Heart left ventricle (tissue), 16 donors: ENCODE results near the gene MINDY2. TPM values are rescaled to one million over a fixed set of nuclear protein-coding genes. Genes with fewer than 3 reads are reported as not detected.

Experiments used
- ATAC-seq, 4 donors: fragments of 200-7000 bp; cut with Tn5 transposase; one replicate each; pipeline ENCODE4 v1.9.1; 2020 to 2022; ENCODE audit warnings: moderate library complexity in 4 of 4, mild to moderate bottlenecking in 3 of 4, moderate number of reproducible peaks in 1 of 4
- DNase-seq, 5 donors: peaks; one replicate each; pipeline ENCODE4 v3.0.0-alpha.2; 2020
- H3K27ac ChIP-seq, 12 donors: fragments of 200-600 bp; sonication (generic) in 4 of 12; one replicate each; pipeline versions ENCODE4 v1.5.0 to v1.8.0; 2016 to 2022; ENCODE audit warnings: mild to moderate bottlenecking in 2 of 12
- H3K27me3 ChIP-seq, 9 donors: fragments of 200-600 bp; sonication (generic) in 2 of 9; one replicate each; pipeline versions ENCODE4 v1.5.1 to v1.8.0; 2016 to 2022; ENCODE audit warnings: mild to moderate bottlenecking in 3 of 9
- H3K36me3 ChIP-seq, 9 donors: fragments of 200-600 bp; sonication (generic) in 2 of 9; one replicate each; pipeline versions ENCODE4 v1.5.0 to v1.8.0; 2018 to 2022; ENCODE audit warnings: mild to moderate bottlenecking in 2 of 9
- H3K4me1 ChIP-seq, 12 donors: fragments of 200-600 bp; sonication (generic) in 4 of 12; one replicate each; pipeline versions ENCODE4 v1.5.0 to v1.8.0; 2016 to 2022; ENCODE audit warnings: mild to moderate bottlenecking in 3 of 12
- H3K4me3 ChIP-seq, 12 donors: fragments of 200-600 bp; sonication (generic) in 4 of 12; one replicate each; pipeline versions ENCODE4 v1.5.0 to v1.8.0; 2017 to 2022; ENCODE audit warnings: mild to moderate bottlenecking in 9 of 12, moderate library complexity in 4 of 12
- H3K9me3 ChIP-seq, 12 donors: fragments of 200-600 bp; sonication (generic) in 4 of 12; one replicate each; pipeline versions ENCODE4 v1.5.0 to v1.8.0; 2016 to 2022; ENCODE audit warnings: mild to moderate bottlenecking in 1 of 12
- POLR2A ChIP-seq, 2 donors: fragments of 450-650 bp; IDR thresholded peaks; one replicate each; pipeline ENCODE4 v1.6.1; 2017; ENCODE audit warnings: antibody characterized with exemption in 2 of 2, mild to moderate bottlenecking in 2 of 2, moderate library complexity in 2 of 2
- WGBS, 4 donors: extraction: QIAGEN DNeasy Blood & Tissue Kit in 2 of 4; methylation state at CpG; one replicate each; pipeline versions ENCODE4 v1.1.5 to v1.1.7; 2013 to 2018; 5-methylcytosine and 5-hydroxymethylcytosine counted together
- intact Hi-C, 10 donors: fragments of 100-400 bp; cut with DNase I; formaldehyde crosslinking; loops; one replicate each; pipeline versions ENCODE4 v1.11.1 to v1.14.2; 2022
- polyA plus RNA-seq, 2 donors: library from polyadenylated mRNA; stranded (reverse); fragments of 200-250 nt; gene quantifications; one replicate each; pipeline ENCODE4 v1.2.3, GENCODE V29; 2013
- total RNA-seq, 9 donors: library from RNA; depleted of rRNA in 2 of 9; stranded (reverse); fragments of >200 nt in 2 of 9; fragmentation: NEBNext Ultra II Directional in 3 of 9; extraction: Animal tissue kit (Norgen Biotek cat#: 25700) in 3 of 9; gene quantifications; one replicate each; pipeline versions ENCODE4 v1.1.0 to v1.2.4, GENCODE V29; 2016 to 2023
- TF ChIP-seq, protein P1 (sequence below), 12 donors: fragments of 200-600 bp; sonication (generic) in 4 of 12; IDR thresholded peaks; one replicate each; pipeline versions ENCODE4 v1.5.0 to v1.8.0; 2018 to 2022; ENCODE audit warnings: antibody characterized with exemption in 12 of 12, mild to moderate bottlenecking in 5 of 12
- donor health status: ischemic (EF 13 %, LVEDD 7.1; RV severe dilation, severe dysfunction).
- donor health status: healthy with polysubstance abuse.
- donor health status: DM: no; HTN: yes; CAD: no.
- donor health status: DM: no; HTN: no; CAD: no.
- donor health status: ischemic (EF 25% LVEDD 6.9; RV normal size, moderate dysfunction).
- donor health status: ischemic (EF 25% LVEDD 5.7; RV mildly dilated, moderate dysfunction).
- donor health status: healthy.
- donor health status: DM: yes; HTN: yes; CAD: no.
- donor health status: ischemic (EF 35%, LVEDD 5.7; RV mildly dilated, moderate dysfunction).
- donor health status: nonischemic (EF 11% LVEDD 7.7; RV severe dilation, severe dysfunction).
- donor health status: DM: yes; HTN: yes; CAD: no.
- donor health status: PGD.
- donor health status: ischemic (EF 29% LVEDD 5.4; RV normal size, mild dysfunction).
- donor health status: nonischemic (EF 23%, LVEDD 6.1; RV moderate dilation, normal function).

MINDY2 gene
- total and polyA plus RNA-seq, 11 donors: 9.4 to 31.8 (median 25.3) TPM

DNA sequence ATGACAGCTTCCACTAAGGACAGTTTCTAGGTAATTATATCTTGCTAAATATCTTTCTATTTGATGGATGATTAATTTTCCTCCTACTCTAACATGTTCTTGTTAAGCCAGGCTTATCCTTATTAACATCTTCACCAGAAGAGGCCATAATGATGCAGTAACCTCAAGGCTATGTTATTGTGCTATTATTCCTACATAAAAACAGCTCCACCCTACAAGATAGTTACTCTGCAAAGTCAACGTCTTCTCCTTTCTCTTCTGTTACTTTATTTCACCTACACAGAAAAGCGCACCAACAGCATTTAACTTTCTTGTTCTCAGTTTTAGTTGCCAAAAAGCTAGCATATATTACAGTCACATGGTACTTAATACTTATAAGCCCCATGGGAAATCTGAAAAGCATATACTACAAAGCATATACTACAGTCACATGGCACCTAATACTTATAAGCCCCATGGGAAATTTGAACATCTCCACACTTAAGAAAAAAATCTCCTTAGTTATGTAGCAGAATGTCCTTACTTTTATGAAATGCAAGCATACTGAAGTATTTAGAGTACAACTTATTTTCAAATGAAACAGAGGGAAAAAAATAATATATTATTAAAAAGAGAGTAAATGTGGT is 35.0 kb upstream of the MINDY2 start:
- Histone ChIP-seq H3K9me3 (no peaks in the 10 kb centered on the region), H3K4me1 (peaks cover 3 to 97% (median 62%) of the 10 kb centered on the region in 12 donors), H3K27me3 (no peaks in the 10 kb centered on the region), H3K36me3 (no peaks in the 10 kb centered on the region), H3K27ac (peak overlapping the region in 1 of 12 donors; percentile 1), H3K4me3 (no peak overlapping the region)
- intact Hi-C loops: loop anchor here in 2 of 10 donors (10.0 kb wide), 2 partner anchors 51 to 211 kb away; no protein-coding TSS in a partner anchor
- ATAC-seq (no peak), DNase-seq (no peak)
- no peak for TF ChIP-seq POLR2A (IDR thresholded peaks at IDR 0.05)
- WGBS, 4 donors: 64 to 67% (median 65%) methylated on average over 2 of the region's 2 CpGs

GRCh38 chr15:58737298-58737697 is 33.8 kb upstream of the MINDY2 start:
- intact Hi-C loops: loop anchor here in 2 of 10 donors (10.0 kb wide), 2 partner anchors 52 to 212 kb away; no protein-coding TSS in a partner anchor
- WGBS, 4 donors: 78 to 88% (median 83%) methylated on average over 3 of the region's 3 CpGs
- no peaks in the 10 kb centered on the region for H3K9me3 ChIP-seq
- H3K27ac ChIP-seq: peak overlapping the region in 1 of 12 donors; percentile 75
- no peak for DNase-seq
- peaks cover 3 to 97% (median 62%) of the 10 kb centered on the region in 12 donors for H3K4me1 ChIP-seq
- no peak for ATAC-seq
- no peak overlapping the region for H3K4me3 ChIP-seq
- no peaks in the 10 kb centered on the region for H3K27me3 ChIP-seq
- TF ChIP-seq, protein P1, sequence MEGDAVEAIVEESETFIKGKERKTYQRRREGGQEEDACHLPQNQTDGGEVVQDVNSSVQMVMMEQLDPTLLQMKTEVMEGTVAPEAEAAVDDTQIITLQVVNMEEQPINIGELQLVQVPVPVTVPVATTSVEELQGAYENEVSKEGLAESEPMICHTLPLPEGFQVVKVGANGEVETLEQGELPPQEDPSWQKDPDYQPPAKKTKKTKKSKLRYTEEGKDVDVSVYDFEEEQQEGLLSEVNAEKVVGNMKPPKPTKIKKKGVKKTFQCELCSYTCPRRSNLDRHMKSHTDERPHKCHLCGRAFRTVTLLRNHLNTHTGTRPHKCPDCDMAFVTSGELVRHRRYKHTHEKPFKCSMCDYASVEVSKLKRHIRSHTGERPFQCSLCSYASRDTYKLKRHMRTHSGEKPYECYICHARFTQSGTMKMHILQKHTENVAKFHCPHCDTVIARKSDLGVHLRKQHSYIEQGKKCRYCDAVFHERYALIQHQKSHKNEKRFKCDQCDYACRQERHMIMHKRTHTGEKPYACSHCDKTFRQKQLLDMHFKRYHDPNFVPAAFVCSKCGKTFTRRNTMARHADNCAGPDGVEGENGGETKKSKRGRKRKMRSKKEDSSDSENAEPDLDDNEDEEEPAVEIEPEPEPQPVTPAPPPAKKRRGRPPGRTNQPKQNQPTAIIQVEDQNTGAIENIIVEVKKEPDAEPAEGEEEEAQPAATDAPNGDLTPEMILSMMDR (IDR thresholded peaks at IDR 0.05): no peak
- no peak for TF ChIP-seq POLR2A (IDR thresholded peaks at IDR 0.05)
- H3K36me3 ChIP-seq: no peaks in the 10 kb centered on the region

DNA sequence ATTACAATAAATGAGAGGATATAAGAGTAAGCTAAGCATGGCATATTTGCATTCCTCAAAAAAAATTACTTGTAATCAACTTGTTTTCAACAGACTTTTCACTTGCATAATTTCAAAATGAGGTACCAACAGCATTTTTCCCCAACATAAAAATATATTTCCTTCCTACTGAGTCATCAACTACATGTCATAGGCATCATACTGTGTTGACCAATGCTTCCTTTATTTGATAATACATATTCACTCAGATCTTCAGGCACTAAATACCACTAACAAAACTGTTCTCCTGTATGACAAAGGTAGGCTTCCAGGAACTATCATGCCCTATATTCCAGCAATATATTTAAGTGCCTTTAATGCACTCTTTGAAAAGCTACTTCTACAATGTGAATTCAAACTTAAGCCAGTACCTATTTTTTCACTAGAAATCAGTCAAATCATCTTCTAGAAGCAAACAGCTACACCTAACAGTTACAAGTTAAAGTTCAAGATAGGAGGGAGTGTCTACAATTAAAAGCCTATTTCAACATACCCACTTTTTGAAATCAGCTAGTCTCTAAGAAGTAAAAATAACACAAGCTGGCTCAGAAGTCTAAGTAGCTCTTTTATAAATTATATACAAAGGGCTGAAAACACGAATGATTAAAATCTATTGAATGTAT is 32.9 kb upstream of the MINDY2 start:
- intact Hi-C loops: loop anchor here in 2 of 10 donors (10.0 kb wide), 2 partner anchors 53 to 213 kb away; no protein-coding TSS in a partner anchor
- H3K27ac ChIP-seq: peak overlapping the region in 1 of 12 donors; percentile 75

DNA sequence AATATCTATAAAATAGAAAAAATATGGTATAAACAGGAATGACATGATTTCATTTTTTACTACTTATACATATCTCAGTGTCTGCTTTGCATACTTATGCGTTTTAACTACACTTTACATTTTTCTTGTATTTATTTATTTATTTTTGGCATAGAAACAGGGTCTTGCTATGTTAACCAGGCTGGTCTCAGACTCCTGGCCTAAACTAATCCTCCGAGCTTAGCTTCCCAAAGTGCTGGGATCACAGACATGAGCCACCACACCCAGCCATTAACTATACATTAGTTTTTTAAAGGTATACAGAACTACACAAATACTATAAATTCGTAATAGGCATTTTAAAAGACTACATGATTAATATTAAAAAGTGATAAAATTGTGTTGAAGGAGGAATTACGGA is 30.7 kb upstream of the MINDY2 start:
- 86 to 95% (median 89%) methylated on average over 4 of the region's 4 CpGs for WGBS, 4 donors
- no peak for ATAC-seq
- intact Hi-C loops: loop anchor here in 4 of 10 donors (10.0 kb wide), 4 partner anchors 46 to 476 kb away; no protein-coding TSS in a partner anchor

More for the DNA sequence above, 32.9 kb upstream of the MINDY2 start:
- Histone ChIP-seq H3K27me3 (no peaks in the 10 kb centered on the region), H3K36me3 (no peaks in the 10 kb centered on the region), H3K4me3 (no peak overlapping the region), H3K4me1 (peaks cover 3 to 97% (median 62%) of the 10 kb centered on the region in 12 donors), H3K9me3 (no peaks in the 10 kb centered on the region)
- peak in 1 of 4 donors; percentile 29 for ATAC-seq
- DNase-seq: no peak
- WGBS, 4 donors: 50 to 82% (median 65%) methylated on average over 1 of the region's 1 CpG
- TF ChIP-seq, protein P1 (IDR thresholded peaks at IDR 0.05): no peak
- no peak for TF ChIP-seq POLR2A (IDR thresholded peaks at IDR 0.05)

More for the DNA sequence above, 30.7 kb upstream of the MINDY2 start:
- Histone ChIP-seq H3K27me3 (no peaks in the 10 kb centered on the region), H3K36me3 (no peaks in the 10 kb centered on the region), H3K4me1 (peaks cover 2 to 91% (median 63%) of the 10 kb centered on the region in 12 donors), H3K4me3 (no peak overlapping the region), H3K27ac (peak overlapping the region in 1 of 12 donors; percentile 9), H3K9me3 (no peaks in the 10 kb centered on the region)
- DNase-seq: no peak
- no peak for TF ChIP-seq POLR2A (IDR thresholded peaks at IDR 0.05)
- TF ChIP-seq, protein P1 (IDR thresholded peaks at IDR 0.05): no peak
